Epithelial cell of umbilical artery (primary cell): ENCODE results near the gene ASRGL1. TPM values are rescaled to one million over a fixed set of nuclear protein-coding genes. Genes with fewer than 3 reads are reported as not detected.

Experiments
- total RNA-seq: library from RNA; depleted of rRNA; stranded (reverse); fragments of >200 nt; gene quantifications from 2 replicates; pipeline ENCODE4 v1.2.3, GENCODE V29; 2014

The ASRGL1 gene
- 28.6 and 37.1 TPM in 2 replicates for total RNA-seq

GRCh38 chr11:62337303-62338181 is at the start of gene ASRGL1:
Gene ASRGL1, plus strand, starts transcription at chr11:62337448. Its CDS starts 530 bp downstream, at chr11:62337978.

GRCh38 chr11:62298975-62299374 is 38.3 kb upstream of the ASRGL1 start, which contains the start of gene SCGB1D4:
Gene SCGB1D4, minus strand, starts transcription at chr11:62299075. Its CDS starts 65 bp downstream, at chr11:62299010.

GRCh38 chr11:62418733-62419132 is 81.5 kb downstream of the ASRGL1 start, which contains the start of gene SCGB1A1:
Gene SCGB1A1, plus strand, starts transcription at chr11:62419033. Its CDS starts 63 bp downstream, at chr11:62419096.

Other genes starting within 250 kb of the ASRGL1 start
- gene INCENP, start 213.4 kb upstream of the ASRGL1 start, total RNA-seq: 21.8 and 31.2 TPM in 2 replicates
- gene SCGB1D1, start 147.2 kb upstream of the ASRGL1 start, total RNA-seq: not detected in 2 replicates
- not detected in 2 replicates for gene SCGB2A1, start 128.8 kb upstream of the ASRGL1 start, total RNA-seq
- gene SCGB1D2, start 95.2 kb upstream of the ASRGL1 start, total RNA-seq: not detected in 2 replicates
- not detected in 2 replicates for gene SCGB2A2, start 67.3 kb upstream of the ASRGL1 start, total RNA-seq
- not detected in 2 replicates for gene SCGB1D4, start 38.4 kb upstream of the ASRGL1 start, total RNA-seq
- not detected in 2 replicates for gene SCGB1A1, start 81.6 kb downstream of the ASRGL1 start, total RNA-seq
- gene AHNAK, start 209.4 kb downstream of the ASRGL1 start, total RNA-seq: 274 and 293 TPM in 2 replicates
- gene EEF1G, start 236.4 kb downstream of the ASRGL1 start, total RNA-seq: 1,044 and 1,412 TPM in 2 replicates